ENCODE measurements around the gene SLC36A1.
A peak's percentile ranks its signal among the peaks of the same experiment; 100 is the strongest.

SLC36A1 gene

DNA sequence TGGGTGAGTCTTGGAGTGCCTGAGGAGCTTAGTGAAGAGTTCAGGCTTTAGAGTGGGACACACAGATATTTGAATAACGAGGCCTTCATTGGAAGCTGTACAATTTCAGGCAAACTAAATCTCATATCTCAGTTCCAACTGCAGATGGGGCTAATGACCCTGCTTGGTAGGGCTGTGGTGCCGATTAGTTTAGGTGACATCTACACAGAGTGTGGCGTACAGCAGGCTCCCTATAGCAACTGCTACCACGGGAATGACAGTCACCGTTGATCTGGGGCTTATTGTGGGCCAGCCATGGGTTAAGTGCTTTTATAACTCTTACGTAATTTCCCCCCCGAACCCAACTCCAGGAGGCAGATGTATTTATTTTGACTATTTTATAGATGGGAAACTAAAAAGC, 72.9 kb downstream of the SLC36A1 start:
- Mint-ChIP-seq H3K9me3 (no peaks in the 10 kb centered on the region), H3K36me3 (ENCODE audit: low read depth) (no peaks in the 10 kb centered on the region), H3K27ac (no peak overlapping the region), H3K4me1 (ENCODE audit: low read depth) (no peaks in the 10 kb centered on the region), H3K4me3 (no peak overlapping the region), H3K27me3 (no peaks in the 10 kb centered on the region)
- DNase-seq = no peak

DNA sequence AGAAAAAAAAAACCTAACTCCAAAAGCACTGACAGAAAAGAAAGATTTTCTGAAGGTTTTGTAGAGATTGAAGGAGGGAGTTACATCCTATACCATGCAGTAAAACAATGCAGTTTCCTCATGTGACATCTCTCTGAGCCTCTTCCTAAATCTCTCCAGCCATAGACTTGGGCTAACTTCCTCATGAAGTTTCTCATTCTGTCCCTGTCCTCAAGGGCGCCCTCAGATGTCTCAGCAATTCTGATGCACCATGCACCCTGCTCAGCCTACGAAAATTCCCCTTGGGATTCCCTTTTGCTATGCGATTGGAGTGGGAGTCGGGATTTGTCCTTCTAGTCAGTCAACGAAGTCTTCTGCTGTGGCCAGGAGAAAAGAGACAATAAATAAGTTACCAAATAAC, 74.8 kb downstream of the SLC36A1 start:
- Mint-ChIP-seq H3K9me3 (no peaks in the 10 kb centered on the region), H3K36me3 (ENCODE audit: low read depth) (no peaks in the 10 kb centered on the region), H3K4me1 (ENCODE audit: low read depth) (no peaks in the 10 kb centered on the region), H3K4me3 (no peak overlapping the region), H3K27me3 (no peaks in the 10 kb centered on the region), H3K27ac (no peak overlapping the region)
- no peak for DNase-seq

DNA sequence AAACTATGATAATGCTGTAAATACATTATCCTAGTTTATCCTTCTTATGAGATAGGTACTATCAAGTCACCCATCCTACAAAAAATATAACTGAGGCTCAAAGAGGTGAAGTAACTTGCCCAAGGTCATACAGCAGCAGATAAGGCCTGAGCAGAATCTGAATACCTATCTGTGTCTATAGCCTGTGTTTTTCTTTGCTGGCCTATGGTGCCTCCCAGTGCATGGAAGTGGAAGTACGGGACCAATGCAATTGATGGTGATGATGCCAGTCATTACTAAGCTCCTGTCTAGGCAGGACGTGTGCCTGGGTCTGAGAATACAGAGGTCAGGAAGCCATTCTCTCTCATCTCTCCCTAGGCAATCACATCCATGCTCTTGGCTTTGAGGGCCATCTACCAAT, 75.9 kb downstream of the SLC36A1 start:
- Mint-ChIP-seq H3K4me1 (ENCODE audit: low read depth) (no peaks in the 10 kb centered on the region), H3K9me3 (no peaks in the 10 kb centered on the region), H3K4me3 (no peak overlapping the region), H3K36me3 (ENCODE audit: low read depth) (no peaks in the 10 kb centered on the region), H3K27me3 (no peaks in the 10 kb centered on the region), H3K27ac (no peak overlapping the region)
- DNase-seq = peak; percentile 39

DNA sequence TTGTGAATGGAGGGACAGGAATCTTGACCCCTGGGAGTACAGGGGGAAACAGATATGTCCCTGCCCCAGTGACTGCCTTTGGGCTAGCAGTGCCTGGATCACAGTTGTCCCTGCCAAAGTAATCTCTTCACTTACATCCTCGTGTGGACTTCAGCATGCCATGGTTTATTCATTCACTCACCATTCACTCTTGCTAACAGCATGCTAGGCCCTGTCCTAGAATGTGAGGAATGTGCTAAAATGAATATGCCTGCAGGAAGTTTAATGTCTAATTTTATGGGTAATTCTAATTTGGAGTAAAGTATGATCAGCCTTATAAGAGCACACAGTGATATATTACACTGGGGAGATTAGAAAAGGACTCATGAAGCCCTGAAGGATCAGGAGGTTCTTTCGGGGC, 80.8 kb downstream of the SLC36A1 start:
- H3K36me3 Mint-ChIP-seq (ENCODE audit: low read depth) = no peaks in the 10 kb centered on the region
- H3K4me3 Mint-ChIP-seq = no peak overlapping the region
- no peaks in the 10 kb centered on the region for H3K9me3 Mint-ChIP-seq
- no peak overlapping the region for H3K27ac Mint-ChIP-seq
- H3K4me1 Mint-ChIP-seq (ENCODE audit: low read depth) = no peaks in the 10 kb centered on the region
- DNase-seq = no peak
- H3K27me3 Mint-ChIP-seq = peaks cover 4% of the 10 kb centered on the region

DNA sequence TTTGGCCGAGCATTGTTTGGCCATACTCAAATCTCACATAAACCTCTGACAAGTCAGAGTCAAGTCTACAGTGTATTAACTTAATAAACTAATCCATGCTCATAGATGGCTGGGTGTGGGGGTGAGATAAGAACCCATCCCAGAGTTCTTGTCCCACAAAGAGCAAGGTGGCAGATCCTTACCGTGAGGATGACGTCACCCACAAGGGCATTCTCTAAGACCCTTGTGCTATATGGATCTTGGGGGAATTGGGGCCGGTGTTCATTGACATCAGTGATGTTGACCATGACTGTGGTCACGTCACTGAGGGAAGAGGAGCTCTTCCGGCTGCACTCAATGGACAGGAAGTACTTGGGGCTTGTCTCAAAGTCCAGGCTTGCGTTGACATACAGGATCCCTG, 81.6 kb downstream of the SLC36A1 start:
- Mint-ChIP-seq H3K4me1 (ENCODE audit: low read depth) (no peaks in the 10 kb centered on the region), H3K4me3 (no peak overlapping the region), H3K27me3 (peaks cover 4% of the 10 kb centered on the region), H3K9me3 (no peaks in the 10 kb centered on the region), H3K27ac (no peak overlapping the region), H3K36me3 (ENCODE audit: low read depth) (no peaks in the 10 kb centered on the region)
- DNase-seq = no peak

DNA sequence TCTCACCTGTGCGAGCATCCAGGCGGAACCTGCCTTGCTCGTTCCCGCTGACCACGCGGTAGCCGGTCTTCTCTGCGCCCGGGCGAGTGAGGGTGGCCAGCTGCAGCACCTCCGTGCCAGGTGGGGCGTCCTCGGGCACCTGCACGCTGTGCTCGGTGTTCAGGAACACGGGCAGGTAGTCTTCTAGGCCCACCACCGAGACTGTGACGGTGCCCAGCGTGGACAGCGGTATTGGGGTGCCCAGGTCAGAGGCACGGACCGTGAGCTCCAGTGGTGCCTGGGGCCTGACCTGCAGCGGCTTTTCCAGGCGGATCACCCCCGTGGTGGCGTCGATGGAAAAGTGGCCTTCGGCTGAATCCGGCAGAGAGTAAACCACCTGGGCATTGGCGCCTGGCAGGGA, 84.2 kb downstream of the SLC36A1 start:
- Mint-ChIP-seq H3K27ac (no peak overlapping the region), H3K36me3 (ENCODE audit: low read depth) (no peaks in the 10 kb centered on the region), H3K4me1 (ENCODE audit: low read depth) (no peaks in the 10 kb centered on the region), H3K9me3 (no peaks in the 10 kb centered on the region), H3K4me3 (no peak overlapping the region), H3K27me3 (peaks cover 4% of the 10 kb centered on the region)
- no peak for DNase-seq

DNA sequence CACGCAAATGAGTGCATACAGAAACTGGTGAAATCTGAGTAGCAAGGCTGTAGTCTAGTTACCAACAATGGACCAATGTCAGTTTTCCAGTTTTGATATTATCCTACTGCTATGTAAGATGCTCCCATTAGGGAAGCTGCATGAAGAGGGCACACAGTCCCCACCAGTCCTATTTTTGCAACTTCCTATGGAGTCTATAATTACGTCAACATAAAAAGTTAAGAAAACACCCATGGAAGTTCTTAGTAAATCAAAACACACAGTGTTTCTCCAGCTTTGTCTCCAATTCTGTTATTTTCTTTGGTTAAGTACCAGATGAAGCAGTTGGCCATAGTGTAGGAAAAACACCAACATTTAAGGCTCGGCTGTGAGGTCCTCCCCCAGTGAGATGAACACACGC, 85.0 kb downstream of the SLC36A1 start:
- H3K36me3 Mint-ChIP-seq (ENCODE audit: low read depth) = no peaks in the 10 kb centered on the region
- H3K9me3 Mint-ChIP-seq = no peaks in the 10 kb centered on the region
- no peak for DNase-seq
- H3K27ac Mint-ChIP-seq = no peak overlapping the region
- H3K4me3 Mint-ChIP-seq = no peak overlapping the region
- H3K27me3 Mint-ChIP-seq = peaks cover 4% of the 10 kb centered on the region
- no peaks in the 10 kb centered on the region for H3K4me1 Mint-ChIP-seq (ENCODE audit: low read depth)

DNA sequence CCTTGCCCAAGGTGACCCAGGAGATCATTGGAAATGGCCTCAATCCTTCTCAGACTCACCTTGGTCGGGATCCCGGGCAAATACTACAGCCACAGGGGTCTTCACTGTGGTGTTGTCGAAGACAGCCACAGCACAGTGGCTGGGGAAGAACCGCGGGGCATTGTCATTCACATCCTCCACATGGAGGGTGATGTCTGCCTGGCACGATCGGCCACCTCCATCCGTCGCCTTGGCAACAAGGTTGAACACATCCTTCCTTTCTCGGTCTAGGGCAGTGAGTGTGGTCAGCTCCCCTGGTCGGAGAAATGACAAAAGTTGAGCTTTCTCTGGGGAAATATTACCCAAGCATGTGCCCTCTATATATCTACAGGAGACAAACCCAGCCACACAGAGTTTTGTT, 86.9 kb downstream of the SLC36A1 start:
- DNase-seq = no peak
- no peaks in the 10 kb centered on the region for H3K36me3 Mint-ChIP-seq (ENCODE audit: low read depth)
- no peak overlapping the region for H3K4me3 Mint-ChIP-seq
- peaks cover 4% of the 10 kb centered on the region for H3K27me3 Mint-ChIP-seq
- H3K4me1 Mint-ChIP-seq (ENCODE audit: low read depth) = no peaks in the 10 kb centered on the region
- H3K27ac Mint-ChIP-seq = no peak overlapping the region
- H3K9me3 Mint-ChIP-seq = no peaks in the 10 kb centered on the region

DNA sequence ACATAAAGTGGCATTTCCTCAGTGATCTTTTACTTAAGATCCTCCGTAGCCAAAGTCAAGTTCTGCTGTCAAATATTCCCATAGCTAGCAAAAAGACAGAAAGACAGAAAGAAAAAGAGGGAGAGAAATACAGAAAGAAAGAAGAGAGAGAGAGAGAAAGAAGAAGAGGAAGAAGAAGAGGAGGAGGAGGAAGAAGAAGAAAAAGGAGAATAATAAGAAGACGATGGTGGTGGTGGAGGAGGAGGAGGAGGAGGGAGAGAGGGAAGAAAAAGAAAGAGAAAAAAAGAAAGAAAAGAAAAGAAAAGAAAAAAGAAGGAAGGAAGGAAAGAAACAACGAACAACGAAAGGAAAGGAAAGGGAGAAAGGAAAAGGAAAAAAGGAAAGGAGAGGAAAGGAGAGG, 89.6 kb downstream of the SLC36A1 start:
- no peaks in the 10 kb centered on the region for H3K36me3 Mint-ChIP-seq (ENCODE audit: low read depth)
- H3K27me3 Mint-ChIP-seq = peaks cover 7% of the 10 kb centered on the region
- DNase-seq = no peak
- no peak overlapping the region for H3K27ac Mint-ChIP-seq
- H3K4me3 Mint-ChIP-seq = no peak overlapping the region
- H3K4me1 Mint-ChIP-seq (ENCODE audit: low read depth) = no peaks in the 10 kb centered on the region
- H3K9me3 Mint-ChIP-seq = no peaks in the 10 kb centered on the region

DNA sequence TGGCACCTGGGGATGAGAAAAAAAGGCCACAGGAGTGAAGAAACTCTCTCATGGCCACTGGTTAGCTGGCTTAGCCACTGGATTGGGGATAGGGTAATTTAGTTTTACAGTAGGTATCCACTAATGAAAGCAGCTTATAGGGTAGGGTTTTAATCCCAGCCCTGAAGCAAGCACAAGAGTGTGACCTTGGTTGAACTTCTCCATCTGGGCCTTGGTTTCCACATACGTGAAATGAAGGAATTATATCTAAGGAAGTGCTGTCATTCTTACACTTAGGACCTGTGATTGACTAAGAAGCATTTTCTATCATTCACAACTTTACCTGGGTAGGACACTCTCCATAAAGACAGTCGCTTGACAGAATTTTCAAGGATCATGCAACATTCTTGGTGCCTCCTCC, 94.2 kb downstream of the SLC36A1 start:
- H3K36me3 Mint-ChIP-seq (ENCODE audit: low read depth) = no peaks in the 10 kb centered on the region
- no peak overlapping the region for H3K27ac Mint-ChIP-seq
- no peaks in the 10 kb centered on the region for H3K4me1 Mint-ChIP-seq (ENCODE audit: low read depth)
- H3K9me3 Mint-ChIP-seq = no peaks in the 10 kb centered on the region
- DNase-seq = no peak
- no peak overlapping the region for H3K4me3 Mint-ChIP-seq
- peaks cover 2% of the 10 kb centered on the region for H3K27me3 Mint-ChIP-seq

Measured in activated T-cell treated with anti-CD3 and anti-CD28 coated beads, Interleukin-2, amount 50 U/mL, for 24 hours (primary cell).